ENCODE measurements around the gene PLD3.

PLD3 gene

GRCh38 chr19:40379446-40380198, 31.1 kb downstream of the PLD3 start:
- no peak for TF ChIP-seq CTCF (IDR thresholded peaks at IDR 0.05; ENCODE audit: borderline replicate concordance, insufficient read depth, low read depth, low read length)
- H3K4me3 ChIP-seq (ENCODE audit: low read depth, low read length) = no peak overlapping the region

GRCh38 chr19:40380199-40381037, 31.9 kb downstream of the PLD3 start:
- H3K4me3 ChIP-seq (ENCODE audit: low read depth, low read length) = no peak overlapping the region
- TF ChIP-seq CTCF (IDR thresholded peaks at IDR 0.05; ENCODE audit: borderline replicate concordance, insufficient read depth, low read depth, low read length) = no peak

DNA sequence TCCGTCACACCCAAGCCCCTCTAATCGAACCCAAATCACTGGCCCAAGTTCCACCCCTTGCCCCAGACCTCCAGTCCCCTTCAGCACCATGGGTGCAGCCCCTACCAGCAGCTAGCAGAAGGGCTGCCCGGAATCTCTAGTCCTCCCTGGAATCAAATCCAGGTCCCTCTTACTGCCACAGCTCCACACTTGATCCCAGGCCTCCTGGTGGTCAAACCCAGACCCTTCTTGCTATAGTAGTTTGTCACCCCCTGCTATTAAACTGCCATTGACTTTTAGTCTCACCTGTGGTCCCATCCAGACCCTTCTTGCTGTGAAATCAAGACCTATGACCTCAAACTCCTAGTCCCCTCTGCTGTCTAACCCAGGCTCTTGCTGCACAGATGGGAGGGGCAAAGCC, 32.8 kb downstream of the PLD3 start:
- TF ChIP-seq CTCF (IDR thresholded peaks at IDR 0.05; ENCODE audit: borderline replicate concordance, insufficient read depth, low read depth, low read length) = no peak
- no peak overlapping the region for H3K4me3 ChIP-seq (ENCODE audit: low read depth, low read length)

- no peak for TF ChIP-seq CTCF (IDR thresholded peaks at IDR 0.05; ENCODE audit: borderline replicate concordance, insufficient read depth, low read depth, low read length)
- H3K4me3 ChIP-seq (ENCODE audit: low read depth, low read length) = no peak overlapping the region
These were observed 35.3 kb downstream of the PLD3 start for GRCh38 chr19:40383668-40384248.

- TF ChIP-seq CTCF (IDR thresholded peaks at IDR 0.05; ENCODE audit: borderline replicate concordance, insufficient read depth, low read depth, low read length) = no peak
- no peak overlapping the region for H3K4me3 ChIP-seq (ENCODE audit: low read depth, low read length)
These were observed 38.7 kb downstream of the PLD3 start for GRCh38 chr19:40387155-40387554.

DNA sequence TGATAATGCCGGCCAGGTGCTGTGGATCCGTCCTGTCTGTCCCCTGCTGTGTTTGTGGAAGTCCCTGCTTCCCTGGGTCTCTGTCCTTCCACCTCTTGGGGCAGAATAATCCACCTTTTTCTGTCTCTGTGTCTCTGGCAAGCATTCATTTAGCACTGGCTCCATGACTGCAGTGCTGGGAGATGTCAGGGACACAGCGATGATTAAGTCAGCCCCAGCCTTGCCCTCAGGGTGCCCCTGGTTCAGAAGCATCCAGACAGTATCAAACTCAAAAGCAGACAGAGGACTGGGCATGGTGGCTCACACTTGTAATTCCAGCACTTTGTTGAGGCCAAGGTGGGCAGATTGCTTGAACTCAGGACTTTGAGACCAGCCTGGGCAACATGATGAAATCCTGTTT, 40.0 kb downstream of the PLD3 start:
- no peak for TF ChIP-seq CTCF (IDR thresholded peaks at IDR 0.05; ENCODE audit: borderline replicate concordance, insufficient read depth, low read depth, low read length)
- no peak overlapping the region for H3K4me3 ChIP-seq (ENCODE audit: low read depth, low read length)

Data from GM12875 (cell line).